H9 (cell line): Measurements from ENCODE around the gene UST. TPM values are rescaled to one million over a fixed set of nuclear protein-coding genes. Genes with fewer than 3 reads are reported as not detected.

Source experiments
- DNase-seq: peaks from one replicate; pipeline ENCODE4 v3.0.0-alpha.2; 2017
- H2AFZ ChIP-seq: one replicate; pipeline ENCODE4 v1.6.1; 2013; ENCODE audit warnings: mild to moderate bottlenecking, low read length, control low read depth, moderate library complexity
- H2AK5ac ChIP-seq: 2 replicates; pipeline ENCODE4 v1.6.1; 2013; ENCODE audit warnings: low read length, control low read depth, mixed read lengths; ENCODE audit not compliant: insufficient read length
- H2BK120ac ChIP-seq: one replicate; pipeline ENCODE4 v1.6.1; 2013; ENCODE audit warnings: low read depth, mild to moderate bottlenecking, low read length, control low read depth, inconsistent platforms; ENCODE audit not compliant: poor library complexity, severe bottlenecking
- H2BK12ac ChIP-seq: 2 replicates; pipeline ENCODE4 v1.6.1; 2013; ENCODE audit warnings: low read length, control low read depth, mixed read lengths, low read depth; ENCODE audit not compliant: insufficient read length
- H2BK15ac ChIP-seq: 2 replicates; pipeline ENCODE4 v1.6.1; 2013; ENCODE audit warnings: low read depth, low read length, control low read depth
- H2BK20ac ChIP-seq: one replicate; pipeline ENCODE4 v1.6.1; 2013; ENCODE audit warnings: low read depth, mild to moderate bottlenecking, low read length, control low read depth, inconsistent platforms; ENCODE audit not compliant: poor library complexity, severe bottlenecking
- H2BK5ac ChIP-seq: 2 replicates; pipeline ENCODE4 v1.6.1; 2013; ENCODE audit warnings: low read length, control low read depth, mixed read lengths; ENCODE audit not compliant: insufficient read length
- H3K14ac ChIP-seq: 2 replicates; pipeline ENCODE4 v1.6.1; 2013; ENCODE audit warnings: low read length, control low read depth; ENCODE audit not compliant: insufficient read depth
- H3K18ac ChIP-seq: 2 replicates; pipeline ENCODE4 v1.6.1; 2013; ENCODE audit warnings: low read depth, mild to moderate bottlenecking, mixed read lengths, low read length, control low read depth; ENCODE audit not compliant: insufficient read length
- H3K23ac ChIP-seq: 2 replicates; pipeline ENCODE4 v1.6.1; 2013; ENCODE audit warnings: low read length, control low read depth, mixed read lengths, low read depth; ENCODE audit not compliant: insufficient read length
- H3K23me2 ChIP-seq: 2 replicates; pipeline ENCODE4 v1.6.1; 2013; ENCODE audit warnings: low read depth, mild to moderate bottlenecking, mixed read lengths, low read length, control low read depth; ENCODE audit not compliant: insufficient read length, poor library complexity, severe bottlenecking
- H3K27ac ChIP-seq: 2 replicates; pipeline ENCODE4 v1.5.1; 2013; ENCODE audit warnings: low read length, control low read depth, mixed read lengths, low read depth; ENCODE audit not compliant: insufficient read length
- H3K27me3 ChIP-seq: 2 replicates; pipeline ENCODE4 v1.6.1; 2013; ENCODE audit warnings: low read length, control low read depth, inconsistent platforms; ENCODE audit not compliant: insufficient read depth
- H3K4ac ChIP-seq: 2 replicates; pipeline ENCODE4 v1.6.1; 2013; ENCODE audit warnings: low read depth, mild to moderate bottlenecking, control low read depth, inconsistent platforms, low read length, moderate library complexity
- H3K4me1 ChIP-seq: 2 replicates; pipeline ENCODE4 v1.6.1; 2013; ENCODE audit warnings: low read length, control low read depth, inconsistent platforms; ENCODE audit not compliant: insufficient read depth
- H3K4me2 ChIP-seq: 2 replicates; pipeline ENCODE4 v1.6.1; 2013; ENCODE audit warnings: low read length, control low read depth, mixed read lengths; ENCODE audit not compliant: insufficient read length, insufficient read depth
- H3K56ac ChIP-seq: 2 replicates; pipeline ENCODE4 v1.6.1; 2013; ENCODE audit warnings: low read depth, mild to moderate bottlenecking, mixed read lengths, low read length, control low read depth; ENCODE audit not compliant: insufficient read length
- H3K79me1 ChIP-seq: 2 replicates; pipeline ENCODE4 v1.6.1; 2013; ENCODE audit warnings: low read depth, mild to moderate bottlenecking, moderate library complexity, low read length, control low read depth, inconsistent platforms; ENCODE audit not compliant: insufficient read depth, poor library complexity, severe bottlenecking
- H3K79me2 ChIP-seq: 2 replicates; pipeline ENCODE4 v1.6.1; 2013; ENCODE audit warnings: low read length, control low read depth, inconsistent platforms; ENCODE audit not compliant: insufficient read depth
- H3K9ac ChIP-seq: 2 replicates; pipeline ENCODE4 v1.6.1; 2013; ENCODE audit warnings: low read length, control low read depth, mixed read lengths; ENCODE audit not compliant: insufficient read length; ENCODE audit errors: extremely low read depth
- H3K9me3 ChIP-seq: one replicate; pipeline ENCODE4 v1.6.1; 2013; ENCODE audit warnings: low read depth, low read length, inconsistent platforms; ENCODE audit not compliant: control insufficient read depth
- H3T11ph ChIP-seq: one replicate; pipeline ENCODE4 v1.6.1; 2013; ENCODE audit warnings: mild to moderate bottlenecking, low read length, control low read depth, inconsistent platforms
- H4K20me1 ChIP-seq: one replicate; pipeline ENCODE4 v1.6.1; 2013; ENCODE audit not compliant: control insufficient read depth, insufficient read length, insufficient read depth
- H4K5ac ChIP-seq: 2 replicates; pipeline ENCODE4 v1.6.1; 2013; ENCODE audit warnings: low read depth, mild to moderate bottlenecking, mixed read lengths, low read length, control low read depth; ENCODE audit not compliant: insufficient read length
- H4K8ac ChIP-seq: replicated peaks from 2 replicates; pipeline ENCODE4 v1.6.1; 2013; ENCODE audit warnings: low read length, control low read depth, mixed read lengths, low read depth; ENCODE audit not compliant: insufficient read length
- H4K91ac ChIP-seq: 2 replicates; pipeline ENCODE4 v1.6.1; 2013; ENCODE audit warnings: low read depth, mild to moderate bottlenecking, moderate library complexity, mixed read lengths, low read length, control low read depth; ENCODE audit not compliant: insufficient read length
- H3K27ac Mint-ChIP-seq, 3 experiments: 2 replicates in 2 of 3; 3 replicates in 1 of 3; pipeline ENCODE4 v1.8.0; 2020 to 2021; ENCODE audit warnings: mixed read lengths in 3 of 3, mild to moderate bottlenecking in 1 of 3, moderate library complexity in 1 of 3
- H3K27me3 Mint-ChIP-seq: 2 replicates; pipeline ENCODE4 v1.8.0; 2021; ENCODE audit warnings: low read depth, mild to moderate bottlenecking, moderate library complexity, mixed read lengths
- H3K36me3 Mint-ChIP-seq, 3 experiments: 2 replicates in 2 of 3; 3 replicates in 1 of 3; pipeline ENCODE4 v1.8.0; 2020 to 2021; ENCODE audit warnings: low read depth in 3 of 3, mixed read lengths in 3 of 3; ENCODE audit not compliant: insufficient read depth in 1 of 3
- H3K4me1 Mint-ChIP-seq, 2 experiments: 2 replicates each; pipeline ENCODE4 v1.8.0; 2020; ENCODE audit warnings: mixed read lengths in 2 of 2
- H3K4me3 Mint-ChIP-seq, 2 experiments: 2 replicates in 1 of 2; 3 replicates in 1 of 2; pipeline ENCODE4 v1.8.0; 2020 to 2021; ENCODE audit warnings: mild to moderate bottlenecking in 2 of 2, mixed read lengths in 2 of 2, moderate library complexity in 1 of 2
- H3K9me3 Mint-ChIP-seq, 2 experiments: 2 replicates in 1 of 2; 3 replicates in 1 of 2; pipeline ENCODE4 v1.8.0; 2020; ENCODE audit warnings: mild to moderate bottlenecking in 2 of 2, mixed read lengths in 2 of 2, moderate library complexity in 1 of 2
- WGBS: extraction: QIAGEN DNeasy Blood & Tissue Kit; methylation state at CpG from one replicate; pipeline ENCODE4 v1.1.7; 2013; ENCODE audit warnings: missing lambda C conversion rate, low lambda C conversion rate, mixed read lengths; ENCODE audit not compliant: insufficient read length; ENCODE audit errors: extremely low coverage; 5-methylcytosine and 5-hydroxymethylcytosine counted together
- total RNA-seq: library from RNA; stranded (reverse); gene quantifications from 2 replicates; pipeline ENCODE4 v1.2.1, GENCODE V29; 2021
- TF ChIP-seq, protein P1 (sequence below): fragments of 200-600 bp; sonication (generic); conservative IDR thresholded peaks from 3 replicates; pipeline ENCODE4 v1.8.0; 2021; ENCODE audit warnings: antibody characterized with exemption, mild to moderate bottlenecking

The UST gene
- total RNA-seq, 1 experiment from 2014 or later: 14.4 TPM

DNA sequence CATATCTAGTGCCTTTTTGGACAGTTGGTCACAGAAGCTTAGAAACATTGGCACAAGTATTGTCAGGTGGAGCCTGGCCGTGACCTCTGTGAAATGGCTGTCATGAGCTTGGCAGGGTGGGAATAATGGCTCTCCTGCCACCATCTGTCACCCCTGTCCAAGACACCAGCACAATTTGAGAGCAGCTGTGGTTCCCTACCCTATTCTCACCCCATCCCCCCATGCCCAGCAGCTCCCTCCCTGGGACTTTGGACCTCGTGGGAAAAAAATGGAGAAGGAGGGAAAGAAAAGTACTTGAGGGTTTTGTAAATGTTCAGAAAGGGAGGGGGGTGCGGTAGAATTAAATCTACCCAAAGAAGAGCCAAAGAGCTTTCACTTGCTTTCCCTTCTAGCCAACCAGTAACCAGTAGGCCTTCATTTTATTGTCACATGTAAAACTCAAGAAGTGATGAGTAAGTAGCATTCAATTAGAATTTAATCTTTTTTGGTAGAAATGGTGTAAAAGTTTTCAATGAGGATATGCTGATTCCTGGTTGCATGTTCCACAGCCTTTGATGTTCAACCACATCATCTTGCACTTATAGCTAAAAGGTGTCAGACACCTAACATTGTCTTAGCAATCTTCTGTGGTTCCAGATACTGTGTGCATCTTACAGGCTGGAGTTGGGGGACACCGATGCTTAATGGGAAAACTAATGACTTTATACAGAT is 307.2 kb downstream of the UST start:
- Histone ChIP-seq H3K79me2 (no peaks in the 10 kb centered on the region), H3K56ac (no peak overlapping the region), H4K5ac (no peak overlapping the region), H3K4ac (no peak overlapping the region), H2BK12ac (no peak overlapping the region), H2BK5ac (no peak overlapping the region), H3K4me1 (peaks cover 3% of the 10 kb centered on the region; the same call in 1 of the 2 replicates), H4K8ac (no peak overlapping the region), H3T11ph (no peak overlapping the region), H3K14ac (no peak overlapping the region), H2BK120ac (no peak overlapping the region), H2AK5ac (no peak overlapping the region), H3K27me3 (no peaks in the 10 kb centered on the region), H3K79me1 (no peaks in the 10 kb centered on the region), H4K20me1 (no peaks in the 10 kb centered on the region), H2BK15ac (no peak overlapping the region), H3K27ac (no peak overlapping the region), H3K18ac (no peak overlapping the region), H2BK20ac (no peak overlapping the region), H3K9me3 (no peaks in the 10 kb centered on the region), H4K91ac (no peak overlapping the region), H2AFZ (no peak overlapping the region), H3K9ac (no peak overlapping the region), H3K23me2 (no peaks in the 10 kb centered on the region), H3K4me2 (no peak overlapping the region), H3K23ac (no peak overlapping the region)
- Mint-ChIP-seq H3K36me3 (peaks cover 0 to 4% (median 0%) of the 10 kb centered on the region in 3 experiments; a peak in 2 of 7 replicates), H3K27me3 (no peaks in the 10 kb centered on the region), H3K4me3 (no peak overlapping the region), H3K27ac (no peak overlapping the region), H3K9me3 (no peaks in the 10 kb centered on the region), H3K4me1 (peaks cover 8 to 13% of the 10 kb centered on the region in 2 experiments)
- TF ChIP-seq, protein P1, sequence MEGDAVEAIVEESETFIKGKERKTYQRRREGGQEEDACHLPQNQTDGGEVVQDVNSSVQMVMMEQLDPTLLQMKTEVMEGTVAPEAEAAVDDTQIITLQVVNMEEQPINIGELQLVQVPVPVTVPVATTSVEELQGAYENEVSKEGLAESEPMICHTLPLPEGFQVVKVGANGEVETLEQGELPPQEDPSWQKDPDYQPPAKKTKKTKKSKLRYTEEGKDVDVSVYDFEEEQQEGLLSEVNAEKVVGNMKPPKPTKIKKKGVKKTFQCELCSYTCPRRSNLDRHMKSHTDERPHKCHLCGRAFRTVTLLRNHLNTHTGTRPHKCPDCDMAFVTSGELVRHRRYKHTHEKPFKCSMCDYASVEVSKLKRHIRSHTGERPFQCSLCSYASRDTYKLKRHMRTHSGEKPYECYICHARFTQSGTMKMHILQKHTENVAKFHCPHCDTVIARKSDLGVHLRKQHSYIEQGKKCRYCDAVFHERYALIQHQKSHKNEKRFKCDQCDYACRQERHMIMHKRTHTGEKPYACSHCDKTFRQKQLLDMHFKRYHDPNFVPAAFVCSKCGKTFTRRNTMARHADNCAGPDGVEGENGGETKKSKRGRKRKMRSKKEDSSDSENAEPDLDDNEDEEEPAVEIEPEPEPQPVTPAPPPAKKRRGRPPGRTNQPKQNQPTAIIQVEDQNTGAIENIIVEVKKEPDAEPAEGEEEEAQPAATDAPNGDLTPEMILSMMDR: no peak
- WGBS: no CpG with 5 or more reads among the region's 4 CpGs
- no peak for DNase-seq
